ENCODE measurements around the gene RCAN3. TPM values are rescaled to one million over a fixed set of nuclear protein-coding genes. Genes with fewer than 3 reads are reported as not detected.

The RCAN3 gene
- total and polyA plus RNA-seq, 2 of the 13 experiments (the other 11 are each of a cell fraction or from before 2014, with no cell fraction given): 12.2 to 13.3 TPM

DNA sequence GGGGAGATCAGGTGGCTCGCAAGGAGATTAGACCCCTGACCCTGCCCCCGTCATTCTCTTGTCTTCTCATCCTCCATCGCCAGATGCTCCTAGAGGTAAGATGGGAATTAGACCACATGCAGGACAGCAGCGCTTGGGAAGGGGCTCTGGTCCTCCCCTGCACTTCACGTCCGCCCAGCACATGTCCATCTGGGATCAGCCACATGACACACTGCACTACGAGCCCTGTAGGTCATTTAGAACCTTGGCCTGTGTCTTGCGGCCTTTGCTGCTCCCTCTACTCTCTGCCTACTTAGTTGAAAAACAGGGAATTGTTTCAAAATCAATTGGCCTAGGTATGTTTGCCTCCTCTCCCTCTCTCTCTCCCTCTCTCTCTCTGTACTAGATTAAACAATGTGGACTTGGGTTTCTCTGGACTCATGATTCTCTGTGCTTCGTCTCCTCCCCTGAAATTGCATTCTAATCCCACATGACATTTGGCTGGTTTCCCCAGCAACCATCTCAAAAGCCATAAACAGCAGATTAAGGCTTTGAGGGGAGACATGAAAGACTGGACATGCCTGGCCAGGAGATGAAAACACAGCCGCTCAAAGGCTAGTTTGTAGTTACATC lies 49.4 kb downstream of the RCAN3 start (continued):
- TF ChIP-seq SP140L (CRISPR knock-in tag; IDR thresholded peaks at IDR 0.05; ENCODE audit: borderline replicate concordance) (0 out of 2 replicates have a peak, but pooled peaks have one; percentile 47), TCF12 (IDR thresholded peaks at IDR 0.05) (no peak), TCF12 (CRISPR knock-in tag; IDR thresholded peaks at IDR 0.05) (no peak), CC2D1A (CRISPR knock-in tag; IDR thresholded peaks at IDR 0.05) (no peak), NFE2 (CRISPR knock-in tag; IDR thresholded peaks at IDR 0.05) (no peak), ZNF446 (CRISPR knock-in tag; IDR thresholded peaks at IDR 0.05) (0 out of 2 replicates have a peak, but pooled peaks have one; percentile 63), REPIN1 (CRISPR knock-in tag; IDR thresholded peaks at IDR 0.05; ENCODE audit: borderline replicate concordance, low read depth) (0 out of 2 replicates have a peak, but pooled peaks have one; percentile 39), ZNF20 (CRISPR knock-in tag; IDR thresholded peaks at IDR 0.05) (no peak), ZSCAN25 (CRISPR knock-in tag; IDR thresholded peaks at IDR 0.05) (peak; percentile 74), ZFYVE20 (CRISPR knock-in tag; IDR thresholded peaks at IDR 0.05; ENCODE audit: borderline replicate concordance, low read depth) (no peak), ZNF138 (CRISPR knock-in tag; IDR thresholded peaks at IDR 0.05; ENCODE audit: low read depth) (no peak), SNAPC2 (CRISPR knock-in tag; IDR thresholded peaks at IDR 0.05) (peak; percentile 59; the same call in 1 of the 2 replicates), ARNTL (CRISPR knock-in tag; IDR thresholded peaks at IDR 0.05) (peak; percentile 98), ZNF570 (CRISPR knock-in tag; IDR thresholded peaks at IDR 0.05; ENCODE audit: borderline replicate concordance) (peak; percentile 35; the same call in 1 of the 2 replicates), SIX1 (CRISPR knock-in tag; IDR thresholded peaks at IDR 0.05; ENCODE audit: borderline replicate concordance) (no peak; the same call in 1 of the 2 replicates), ZFP37 (CRISPR knock-in tag; IDR thresholded peaks at IDR 0.05; ENCODE audit: borderline replicate concordance) (peak; percentile 86; the same call in 1 of the 2 replicates), SETDB1 (CRISPR knock-in tag; IDR thresholded peaks at IDR 0.05; ENCODE audit: borderline replicate concordance) (no peak), ZNF296 (CRISPR knock-in tag; conservative IDR thresholded peaks at IDR 0.05) (peak; percentile 75; the same call in 1 of the 2 replicates)
- TF ChIP-seq, protein P1, sequence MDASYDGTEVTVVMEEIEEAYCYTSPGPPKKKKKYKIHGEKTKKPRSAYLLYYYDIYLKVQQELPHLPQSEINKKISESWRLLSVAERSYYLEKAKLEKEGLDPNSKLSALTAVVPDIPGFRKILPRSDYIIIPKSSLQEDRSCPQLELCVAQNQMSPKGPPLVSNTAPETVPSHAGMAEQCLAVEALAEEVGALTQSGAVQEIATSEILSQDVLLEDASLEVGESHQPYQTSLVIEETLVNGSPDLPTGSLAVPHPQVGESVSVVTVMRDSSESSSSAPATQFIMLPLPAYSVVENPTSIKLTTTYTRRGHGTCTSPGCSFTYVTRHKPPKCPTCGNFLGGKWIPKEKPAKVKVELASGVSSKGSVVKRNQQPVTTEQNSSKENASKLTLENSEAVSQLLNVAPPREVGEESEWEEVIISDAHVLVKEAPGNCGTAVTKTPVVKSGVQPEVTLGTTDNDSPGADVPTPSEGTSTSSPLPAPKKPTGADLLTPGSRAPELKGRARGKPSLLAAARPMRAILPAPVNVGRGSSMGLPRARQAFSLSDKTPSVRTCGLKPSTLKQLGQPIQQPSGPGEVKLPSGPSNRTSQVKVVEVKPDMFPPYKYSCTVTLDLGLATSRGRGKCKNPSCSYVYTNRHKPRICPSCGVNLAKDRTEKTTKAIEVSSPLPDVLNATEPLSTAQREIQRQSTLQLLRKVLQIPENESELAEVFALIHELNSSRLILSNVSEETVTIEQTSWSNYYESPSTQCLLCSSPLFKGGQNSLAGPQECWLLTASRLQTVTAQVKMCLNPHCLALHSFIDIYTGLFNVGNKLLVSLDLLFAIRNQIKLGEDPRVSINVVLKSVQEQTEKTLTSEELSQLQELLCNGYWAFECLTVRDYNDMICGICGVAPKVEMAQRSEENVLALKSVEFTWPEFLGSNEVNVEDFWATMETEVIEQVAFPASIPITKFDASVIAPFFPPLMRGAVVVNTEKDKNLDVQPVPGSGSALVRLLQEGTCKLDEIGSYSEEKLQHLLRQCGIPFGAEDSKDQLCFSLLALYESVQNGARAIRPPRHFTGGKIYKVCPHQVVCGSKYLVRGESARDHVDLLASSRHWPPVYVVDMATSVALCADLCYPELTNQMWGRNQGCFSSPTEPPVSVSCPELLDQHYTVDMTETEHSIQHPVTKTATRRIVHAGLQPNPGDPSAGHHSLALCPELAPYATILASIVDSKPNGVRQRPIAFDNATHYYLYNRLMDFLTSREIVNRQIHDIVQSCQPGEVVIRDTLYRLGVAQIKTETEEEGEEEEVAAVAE (CRISPR knock-in tag; IDR thresholded peaks at IDR 0.05; ENCODE audit: borderline replicate concordance): no peak
- TF ChIP-seq, protein P2, sequence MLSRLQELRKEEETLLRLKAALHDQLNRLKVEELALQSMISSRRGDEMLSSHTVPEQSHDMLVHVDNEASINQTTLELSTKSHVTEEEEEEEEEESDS (CRISPR knock-in tag; IDR thresholded peaks at IDR 0.05; ENCODE audit: borderline replicate concordance): no peak
- TF ChIP-seq, protein P3, sequence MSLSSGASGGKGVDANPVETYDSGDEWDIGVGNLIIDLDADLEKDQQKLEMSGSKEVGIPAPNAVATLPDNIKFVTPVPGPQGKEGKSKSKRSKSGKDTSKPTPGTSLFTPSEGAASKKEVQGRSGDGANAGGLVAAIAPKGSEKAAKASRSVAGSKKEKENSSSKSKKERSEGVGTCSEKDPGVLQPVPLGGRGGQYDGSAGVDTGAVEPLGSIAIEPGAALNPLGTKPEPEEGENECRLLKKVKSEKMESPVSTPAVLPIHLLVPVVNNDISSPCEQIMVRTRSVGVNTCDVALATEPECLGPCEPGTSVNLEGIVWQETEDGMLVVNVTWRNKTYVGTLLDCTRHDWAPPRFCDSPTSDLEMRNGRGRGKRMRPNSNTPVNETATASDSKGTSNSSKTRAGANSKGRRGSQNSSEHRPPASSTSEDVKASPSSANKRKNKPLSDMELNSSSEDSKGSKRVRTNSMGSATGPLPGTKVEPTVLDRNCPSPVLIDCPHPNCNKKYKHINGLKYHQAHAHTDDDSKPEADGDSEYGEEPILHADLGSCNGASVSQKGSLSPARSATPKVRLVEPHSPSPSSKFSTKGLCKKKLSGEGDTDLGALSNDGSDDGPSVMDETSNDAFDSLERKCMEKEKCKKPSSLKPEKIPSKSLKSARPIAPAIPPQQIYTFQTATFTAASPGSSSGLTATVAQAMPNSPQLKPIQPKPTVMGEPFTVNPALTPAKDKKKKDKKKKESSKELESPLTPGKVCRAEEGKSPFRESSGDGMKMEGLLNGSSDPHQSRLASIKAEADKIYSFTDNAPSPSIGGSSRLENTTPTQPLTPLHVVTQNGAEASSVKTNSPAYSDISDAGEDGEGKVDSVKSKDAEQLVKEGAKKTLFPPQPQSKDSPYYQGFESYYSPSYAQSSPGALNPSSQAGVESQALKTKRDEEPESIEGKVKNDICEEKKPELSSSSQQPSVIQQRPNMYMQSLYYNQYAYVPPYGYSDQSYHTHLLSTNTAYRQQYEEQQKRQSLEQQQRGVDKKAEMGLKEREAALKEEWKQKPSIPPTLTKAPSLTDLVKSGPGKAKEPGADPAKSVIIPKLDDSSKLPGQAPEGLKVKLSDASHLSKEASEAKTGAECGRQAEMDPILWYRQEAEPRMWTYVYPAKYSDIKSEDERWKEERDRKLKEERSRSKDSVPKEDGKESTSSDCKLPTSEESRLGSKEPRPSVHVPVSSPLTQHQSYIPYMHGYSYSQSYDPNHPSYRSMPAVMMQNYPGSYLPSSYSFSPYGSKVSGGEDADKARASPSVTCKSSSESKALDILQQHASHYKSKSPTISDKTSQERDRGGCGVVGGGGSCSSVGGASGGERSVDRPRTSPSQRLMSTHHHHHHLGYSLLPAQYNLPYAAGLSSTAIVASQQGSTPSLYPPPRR (CRISPR knock-in tag; IDR thresholded peaks at IDR 0.05; ENCODE audit: borderline replicate concordance): peak; percentile 73; the same call in 1 of the 2 replicates

Data from HepG2 (cell line).